T-helper 22 cell (primary cell): Measurements from ENCODE around the gene P2RX7.
"Not testable (repeated sequence)": the region's sequence is repeated elsewhere in the genome, so short reads cannot be mapped to it uniquely, and the experiment has no call there.

Experiments used
- DNase-seq: peaks from one replicate; pipeline ENCODE4 v3.0.0-alpha.2; 2020; ENCODE audit warnings: low read depth

Gene P2RX7

DNA sequence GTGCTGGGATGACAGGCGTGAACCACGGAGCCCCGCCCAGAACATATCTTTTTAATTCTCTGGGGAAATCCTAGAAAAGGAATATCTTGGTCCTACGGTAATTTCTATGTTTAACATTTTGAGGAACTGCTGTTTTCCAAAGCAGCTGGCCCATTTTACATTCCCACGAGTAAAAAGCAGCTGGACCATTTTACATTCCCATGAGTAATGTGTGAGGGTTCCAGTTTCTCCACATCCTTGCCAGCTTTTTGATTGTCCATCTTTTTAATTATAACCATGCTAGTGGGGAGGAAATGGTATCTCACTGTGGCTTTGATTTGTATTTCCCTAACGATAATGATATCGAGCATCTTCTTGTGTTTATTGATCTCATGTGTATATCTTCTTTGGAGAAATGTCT, 72.8 kb downstream of the P2RX7 start:
- DNase-seq = no peak

DNA sequence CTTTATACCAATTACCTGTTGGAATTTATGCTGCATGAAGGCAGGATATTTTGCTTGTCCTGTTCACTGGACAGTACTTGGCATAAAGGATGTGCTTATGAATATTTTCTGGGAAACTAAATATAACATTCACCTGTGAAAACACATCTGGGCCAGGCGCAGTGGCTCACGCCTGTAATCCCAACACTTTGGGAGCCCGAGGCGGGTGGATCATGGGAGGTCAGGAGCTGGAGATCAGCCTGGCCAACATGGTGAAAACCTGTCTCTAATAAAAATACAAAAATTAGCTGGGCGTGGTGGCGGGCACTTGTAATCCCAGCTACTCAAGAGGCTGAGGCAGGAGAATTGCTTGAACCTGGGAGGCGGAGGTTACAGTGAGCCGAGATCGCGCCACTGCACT, 75.9 kb downstream of the P2RX7 start:
- not testable (repeated sequence) for DNase-seq

DNA sequence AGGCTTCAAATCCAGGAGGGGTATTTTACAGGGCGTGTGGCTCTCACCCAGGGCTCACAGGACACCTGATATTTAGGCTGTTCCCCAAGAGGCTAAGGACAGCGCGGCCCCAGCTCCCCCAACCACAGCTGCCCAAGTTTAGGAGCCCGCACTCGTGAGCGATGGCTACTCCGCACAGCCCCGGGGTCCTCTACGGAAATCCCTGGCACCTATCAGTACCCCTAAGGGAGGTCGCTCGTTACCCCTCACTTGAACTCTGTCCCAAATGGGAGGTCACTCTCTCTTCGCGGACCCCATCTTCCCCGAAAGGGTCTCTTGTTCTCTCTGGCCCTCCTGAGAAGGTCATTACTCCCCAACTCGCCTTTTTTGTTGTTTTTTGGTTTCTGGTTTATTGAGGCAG, 76.5 kb downstream of the P2RX7 start:
- no peak for DNase-seq

DNA sequence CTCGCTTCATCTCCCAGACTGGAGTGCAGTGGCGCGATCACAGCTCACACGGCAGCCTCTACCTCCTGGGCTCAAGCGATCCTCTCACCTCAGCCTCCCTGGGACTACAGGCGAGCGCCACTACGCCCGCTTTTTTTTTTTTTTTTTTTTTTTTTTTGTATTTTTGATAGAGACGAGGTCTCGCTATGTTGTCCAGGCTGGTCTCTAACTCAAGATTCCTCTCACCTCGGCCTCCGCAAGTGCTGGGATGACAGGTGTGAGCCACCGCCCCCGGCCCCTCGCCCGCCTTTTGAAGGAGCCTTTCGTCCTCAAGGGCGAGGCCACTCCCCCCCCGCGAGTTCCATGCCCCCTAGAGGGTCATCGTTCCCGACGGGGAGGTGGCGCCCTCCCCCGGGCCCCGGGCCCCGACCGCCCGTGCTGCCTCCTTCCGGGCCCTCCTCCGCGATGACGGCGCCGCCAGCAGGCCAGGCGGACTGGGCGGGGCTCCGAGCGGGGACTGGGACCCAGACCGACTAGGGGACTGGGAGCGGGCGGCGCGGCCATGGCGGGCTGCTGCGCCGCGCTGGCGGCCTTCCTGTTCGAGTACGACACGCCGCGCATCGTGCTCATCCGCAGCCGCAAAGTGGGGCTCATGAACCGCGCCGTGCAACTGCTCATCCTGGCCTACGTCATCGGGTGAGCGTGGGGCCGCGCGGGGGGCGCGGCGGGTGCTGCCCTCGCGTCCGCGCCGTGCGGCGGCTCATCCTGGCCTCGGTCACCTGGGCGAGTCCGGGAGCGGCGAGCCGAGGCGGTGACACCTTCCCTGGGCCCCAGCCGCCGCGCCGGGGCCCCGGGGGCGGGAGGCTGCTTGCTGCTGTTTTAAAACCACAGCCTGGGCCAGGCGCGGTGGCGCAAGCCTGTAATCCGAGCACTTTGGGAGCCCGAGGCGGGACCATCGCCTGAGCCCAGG, 77.2 kb downstream of the P2RX7 start, which contains the start of gene P2RX4:
Gene P2RX4, plus strand, starts transcription at position 506 of the 949 bp plus-strand sequence. Its CDS starts 36 bp downstream, at position 542.
- peak; percentile 84 for DNase-seq

DNA sequence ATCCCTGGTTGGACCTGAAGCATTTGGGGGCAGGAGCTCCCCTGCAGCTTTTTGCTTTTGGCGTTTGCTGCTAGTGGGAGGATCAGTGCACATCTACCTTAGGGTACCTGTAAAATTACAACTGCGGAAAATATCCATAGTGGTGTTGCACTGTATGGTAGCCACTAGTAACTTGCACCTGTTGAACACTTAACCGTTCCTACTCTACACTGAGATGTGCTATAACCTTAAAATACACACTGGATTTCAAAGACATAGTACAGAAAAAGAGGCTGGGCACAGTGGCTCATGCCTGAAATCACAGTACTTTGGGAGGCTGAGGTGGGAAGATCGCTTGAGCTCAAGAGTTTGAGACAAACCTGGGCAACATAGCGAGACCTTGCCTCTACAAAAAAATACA, 80.2 kb downstream of the P2RX7 start:
- no peak for DNase-seq

DNA sequence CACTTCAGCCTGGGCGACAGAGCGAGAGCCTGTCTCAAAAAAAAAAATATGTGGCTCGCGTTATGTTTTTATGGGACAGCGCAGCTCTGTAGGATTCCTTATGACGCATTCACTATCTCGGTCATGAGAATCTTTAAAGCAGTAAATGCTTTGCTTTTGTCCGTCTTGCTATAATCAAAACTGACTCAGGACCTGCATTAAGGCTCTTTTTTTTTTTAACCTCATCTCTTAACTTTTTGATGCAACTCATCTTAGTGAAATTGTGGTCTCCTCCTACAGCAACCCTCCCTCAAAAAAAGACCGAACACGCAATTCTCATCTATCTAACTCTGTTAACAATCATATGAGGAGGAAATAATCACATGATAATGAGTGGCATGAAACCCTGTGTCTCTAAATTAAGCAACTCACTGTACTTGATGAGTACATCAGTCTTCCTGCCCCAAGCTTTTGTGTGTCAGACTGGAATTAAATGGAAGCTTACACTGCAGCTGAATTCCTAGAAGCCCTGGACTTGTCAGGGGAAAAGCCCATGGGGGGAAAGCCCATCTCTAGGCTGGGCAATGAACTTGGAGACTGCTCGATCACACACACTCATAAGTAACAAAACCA, 81.6 kb downstream of the P2RX7 start:
- no peak for DNase-seq

DNA sequence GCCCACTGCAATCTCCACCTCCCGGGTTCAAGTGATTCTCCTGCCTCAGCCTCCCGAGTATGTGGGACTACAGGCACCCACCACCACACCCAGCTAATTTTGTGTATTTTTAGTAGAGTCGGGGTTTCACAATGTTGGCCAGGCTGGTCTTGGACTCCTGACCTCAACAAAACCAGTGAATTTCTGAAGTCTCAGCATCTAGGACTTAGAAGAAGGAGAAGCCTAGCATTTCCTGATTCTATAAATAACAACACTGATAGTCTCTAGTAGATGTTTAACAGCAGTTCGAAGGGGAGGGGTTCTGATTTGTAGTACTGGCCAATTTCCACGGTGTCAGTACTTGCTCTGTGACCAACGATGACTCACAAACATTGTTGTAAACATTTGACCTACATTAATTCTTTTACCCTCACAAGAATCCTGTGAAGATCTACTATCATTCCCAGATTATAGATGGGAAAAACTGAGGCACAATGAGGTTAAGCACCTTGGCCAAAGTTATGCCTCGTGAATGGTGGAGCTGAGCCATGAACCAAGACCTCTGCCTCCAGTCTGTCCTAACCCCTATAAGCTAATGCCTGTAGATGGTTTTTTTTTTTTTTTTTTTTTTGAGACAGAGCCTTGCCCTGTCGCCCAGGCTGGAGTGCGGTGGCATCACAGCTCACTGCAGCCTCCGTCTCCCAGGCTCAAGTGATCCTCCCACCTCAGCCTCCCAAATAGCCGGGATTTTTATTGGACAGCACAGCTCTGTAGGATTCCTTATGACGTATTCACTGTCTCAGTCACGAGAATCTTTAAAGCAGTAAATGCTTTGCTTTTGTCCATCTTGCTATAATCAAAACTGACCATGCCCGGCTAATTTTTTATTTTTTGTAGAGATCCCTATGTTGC, 82.4 kb downstream of the P2RX7 start:
- DNase-seq = no peak

DNA sequence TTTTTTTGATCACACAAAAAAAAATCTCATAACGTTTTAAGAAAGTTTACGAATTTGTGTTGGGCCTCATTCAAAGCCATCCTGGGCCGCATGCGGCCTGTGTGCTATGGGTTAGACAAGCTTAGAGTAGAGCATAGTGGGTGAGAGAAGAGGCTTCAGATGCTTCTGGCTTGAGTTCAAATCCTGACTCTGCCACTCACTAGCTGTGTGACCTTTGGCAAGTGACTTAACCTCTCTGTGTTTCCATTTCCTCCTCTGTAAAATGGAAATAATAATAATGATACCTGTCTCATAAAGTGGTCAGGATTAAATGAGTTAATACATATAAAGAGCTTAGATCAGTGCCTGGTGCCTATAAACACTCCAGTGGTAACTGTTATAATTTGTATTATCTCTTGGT, 83.4 kb downstream of the P2RX7 start:
- DNase-seq = no peak

DNA sequence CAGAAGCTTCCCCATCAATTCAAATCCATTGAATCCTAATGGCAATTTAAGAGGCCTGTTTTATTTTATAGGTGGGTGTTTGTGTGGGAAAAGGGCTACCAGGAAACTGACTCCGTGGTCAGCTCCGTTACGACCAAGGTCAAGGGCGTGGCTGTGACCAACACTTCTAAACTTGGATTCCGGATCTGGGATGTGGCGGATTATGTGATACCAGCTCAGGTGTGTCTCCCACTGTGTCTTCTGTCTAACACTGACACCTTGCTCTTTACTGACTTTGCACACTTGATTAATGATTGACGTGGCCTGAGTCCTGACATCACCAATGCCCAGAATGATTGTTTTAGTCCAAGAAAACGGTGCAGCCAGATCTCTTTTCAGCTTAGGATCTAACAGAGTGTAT, 84.4 kb downstream of the P2RX7 start:
- no peak for DNase-seq

DNA sequence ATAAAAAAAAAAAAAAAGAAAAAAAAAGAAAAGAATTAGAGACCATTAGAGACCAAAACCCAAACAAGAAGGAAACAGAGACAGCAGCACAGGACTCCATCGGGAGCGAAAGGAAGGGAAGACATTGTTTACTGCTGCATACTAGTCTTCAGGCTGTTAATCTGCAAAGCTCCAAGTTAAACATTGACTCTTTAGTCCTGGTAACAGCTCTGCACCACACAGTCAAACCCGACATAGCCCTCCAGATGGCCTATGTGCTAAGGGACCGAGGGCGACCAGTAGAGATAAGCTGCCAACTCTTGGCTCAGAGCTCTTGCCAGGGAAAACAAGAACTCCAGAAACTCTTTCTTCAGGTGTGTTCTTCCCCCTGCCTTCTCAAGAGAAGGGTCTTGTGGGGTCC, 85.1 kb downstream of the P2RX7 start:
- DNase-seq = no peak

DNA sequence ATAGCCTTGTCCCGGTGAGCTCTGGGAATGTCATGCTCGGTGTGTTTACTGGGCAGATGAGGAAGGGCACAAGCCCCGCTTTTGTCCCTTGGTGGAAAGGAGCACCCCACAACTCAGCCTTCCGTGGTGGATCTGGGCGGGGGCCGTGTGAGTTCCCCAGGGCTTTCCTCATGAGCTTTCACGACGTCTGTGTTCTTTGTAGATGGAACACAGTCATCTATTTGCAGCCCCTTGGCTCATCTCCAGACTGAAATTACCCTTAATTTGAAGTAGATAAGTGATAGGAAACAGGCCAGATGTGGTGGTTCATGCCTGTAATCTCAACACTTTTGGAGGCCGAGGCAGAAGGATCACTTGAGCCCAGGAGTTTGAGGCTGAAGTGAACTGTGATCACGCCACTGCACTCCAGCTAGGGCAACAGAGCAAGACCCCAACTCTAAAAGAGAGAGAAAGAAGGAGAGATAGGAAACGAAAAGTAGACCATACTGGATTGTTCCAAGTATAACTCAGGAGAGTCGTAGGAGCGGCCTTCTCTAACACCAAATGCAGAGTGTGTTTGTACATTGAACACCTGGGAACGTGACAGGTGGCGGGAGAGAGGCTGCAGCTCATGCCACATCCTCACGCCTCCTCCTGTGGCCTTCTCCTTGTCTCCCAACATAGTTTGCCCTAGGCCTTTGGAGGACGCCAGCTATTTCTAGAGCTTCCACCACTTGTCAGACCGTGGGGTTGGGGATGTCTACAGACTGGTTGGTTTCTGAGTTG, 86.1 kb downstream of the P2RX7 start:
- no peak for DNase-seq

DNA sequence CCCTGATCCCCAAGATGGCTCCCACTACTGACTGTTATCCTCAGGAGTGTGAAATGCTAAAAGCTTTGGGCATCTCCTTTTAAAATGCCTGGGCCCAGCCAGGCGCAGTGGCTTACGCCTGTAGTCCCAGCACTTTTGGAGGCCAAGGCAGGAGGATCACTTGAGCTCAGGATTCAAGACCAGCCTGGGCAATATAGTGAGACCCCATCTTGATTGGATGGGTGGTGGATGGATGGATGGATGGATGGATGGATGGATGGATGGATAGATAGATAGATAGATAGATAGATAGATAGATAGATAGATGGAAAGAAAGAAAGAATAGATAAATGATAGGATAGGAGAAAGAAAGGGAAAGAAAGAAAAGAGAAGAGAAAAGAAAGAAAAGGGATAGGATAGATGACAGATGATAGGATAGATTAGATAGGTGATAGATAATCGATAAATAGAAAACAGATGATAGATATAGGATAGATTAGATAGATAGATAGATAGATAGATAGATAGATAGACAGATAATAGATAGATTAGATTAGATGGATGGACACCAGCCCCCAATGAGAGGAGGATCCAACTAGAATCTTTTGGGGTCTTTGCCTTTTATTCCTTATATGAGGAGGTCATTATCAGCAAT, 86.8 kb downstream of the P2RX7 start:
- no peak for DNase-seq

DNA sequence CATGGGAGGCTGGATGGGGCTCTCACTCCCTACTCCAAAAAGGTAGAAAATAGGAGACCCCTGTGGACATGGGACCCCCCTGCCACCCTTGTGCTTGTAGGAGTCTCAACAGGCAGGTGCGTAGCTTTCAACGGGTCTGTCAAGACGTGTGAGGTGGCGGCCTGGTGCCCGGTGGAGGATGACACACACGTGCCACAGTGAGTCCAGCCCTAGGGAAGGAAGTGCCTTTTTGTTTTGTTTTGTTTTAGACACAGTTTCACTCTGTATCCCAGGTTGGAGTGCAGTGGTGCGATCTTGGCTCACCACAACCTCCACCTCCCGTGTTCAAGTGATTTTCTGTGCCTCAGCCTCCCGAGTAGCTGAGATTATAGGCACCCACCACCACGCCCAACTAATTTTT, 90.2 kb downstream of the P2RX7 start:
- DNase-seq = no peak

DNA sequence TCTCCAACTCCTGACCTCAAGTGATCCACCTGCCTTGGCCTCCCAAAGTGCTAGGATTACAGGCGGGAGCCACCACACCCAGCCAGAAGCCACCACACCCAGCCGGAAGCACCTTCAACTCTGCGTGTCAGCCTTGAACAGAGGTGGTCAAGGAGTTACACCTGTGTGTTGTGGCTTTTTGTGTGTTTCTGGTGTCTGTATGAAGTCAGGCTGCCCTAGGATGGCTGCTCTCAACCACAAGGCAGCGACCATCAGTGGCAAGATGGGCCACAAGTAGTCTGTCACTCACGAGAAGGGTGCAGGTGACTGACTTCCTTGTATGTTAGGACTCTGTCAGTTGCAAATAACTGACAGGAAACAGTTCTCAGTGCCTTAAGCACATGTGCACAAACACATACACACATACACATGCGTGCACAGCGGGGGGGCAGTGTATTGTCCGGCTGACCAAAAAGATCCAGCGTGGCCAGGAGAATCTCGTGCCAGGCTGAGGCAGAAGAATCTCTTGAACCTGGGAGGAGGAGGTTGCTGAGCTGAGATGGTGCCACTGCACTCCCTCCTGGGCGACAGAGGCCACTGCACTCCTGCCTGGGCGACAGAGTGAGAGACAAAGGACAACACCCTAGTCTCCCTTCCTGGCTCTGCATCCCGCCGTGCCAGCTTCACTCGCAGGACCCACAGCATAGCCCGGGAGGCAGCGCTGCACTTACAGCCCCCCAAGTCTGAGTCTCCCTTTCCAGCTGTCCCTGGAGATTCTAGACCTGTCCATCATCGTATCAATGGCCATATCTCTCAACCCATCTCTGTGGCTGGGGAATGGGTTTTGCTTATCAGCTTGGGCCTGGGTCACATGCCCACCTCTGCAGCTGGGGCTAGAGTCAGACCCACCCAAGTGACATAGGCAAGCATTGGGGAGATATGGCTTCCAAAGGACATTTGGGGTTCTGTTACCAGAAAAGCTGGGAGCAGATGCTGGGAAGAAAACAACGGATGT, 90.9 kb downstream of the P2RX7 start:
- DNase-seq = no peak

DNA sequence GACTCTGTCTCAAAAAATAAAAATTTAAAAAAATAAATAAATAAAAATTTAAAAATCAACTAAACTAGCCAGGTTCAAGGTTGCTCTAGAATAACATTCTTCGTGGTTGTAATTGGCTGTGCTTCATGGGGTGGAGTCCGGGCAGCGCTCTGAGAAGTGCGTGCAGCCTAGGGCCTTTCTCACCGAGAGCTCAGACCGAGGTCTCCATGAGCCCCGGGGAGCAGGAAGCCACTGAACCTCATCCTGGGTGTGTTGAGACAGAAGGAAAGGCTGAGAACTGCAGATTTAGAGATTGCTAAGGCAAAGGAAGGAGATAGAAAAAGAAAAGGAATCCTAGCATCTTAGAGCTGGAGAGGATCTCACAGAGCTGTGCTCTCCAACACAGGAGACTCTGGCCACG, 91.9 kb downstream of the P2RX7 start:
- DNase-seq = peak; percentile 42

DNA sequence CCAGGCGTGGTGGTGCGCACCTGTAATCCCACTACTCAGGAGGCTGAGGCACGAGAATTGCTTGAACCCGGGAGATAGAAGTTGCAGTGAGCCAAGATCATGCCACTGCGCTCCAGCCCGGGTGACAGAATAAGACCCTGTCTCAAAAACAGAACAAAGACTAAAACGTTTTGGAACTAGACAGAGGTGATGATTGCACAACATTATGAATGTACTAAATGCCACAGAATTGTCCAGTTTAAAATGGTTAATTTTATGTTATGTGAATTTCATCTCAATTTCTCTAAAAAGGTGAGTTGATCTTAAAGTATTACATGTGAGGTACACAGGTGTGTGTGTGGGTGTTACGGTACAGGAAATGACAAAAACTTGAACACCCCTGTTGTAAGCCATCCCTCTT, 93.7 kb downstream of the P2RX7 start:
- DNase-seq = no peak

DNA sequence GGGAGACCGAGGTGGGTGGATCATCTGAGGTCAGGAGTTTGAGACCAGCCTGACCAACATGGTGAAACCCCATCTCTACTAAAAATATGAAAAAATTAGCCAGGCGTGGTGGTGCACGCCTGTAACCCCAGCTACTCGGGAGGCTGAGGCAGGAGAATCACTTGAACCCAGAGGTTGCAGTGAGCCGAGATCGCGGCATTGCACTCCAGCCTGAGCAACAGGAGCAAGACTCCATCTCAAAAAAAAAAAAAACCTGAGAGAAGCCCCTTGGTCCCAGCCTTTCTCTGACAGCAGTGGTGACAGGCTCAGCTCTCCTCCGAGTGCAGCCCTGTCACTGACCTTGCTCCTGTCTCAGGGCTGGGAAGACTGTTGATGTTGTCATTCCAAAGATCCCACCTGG, 94.2 kb downstream of the P2RX7 start:
- not testable (repeated sequence) for DNase-seq

DNA sequence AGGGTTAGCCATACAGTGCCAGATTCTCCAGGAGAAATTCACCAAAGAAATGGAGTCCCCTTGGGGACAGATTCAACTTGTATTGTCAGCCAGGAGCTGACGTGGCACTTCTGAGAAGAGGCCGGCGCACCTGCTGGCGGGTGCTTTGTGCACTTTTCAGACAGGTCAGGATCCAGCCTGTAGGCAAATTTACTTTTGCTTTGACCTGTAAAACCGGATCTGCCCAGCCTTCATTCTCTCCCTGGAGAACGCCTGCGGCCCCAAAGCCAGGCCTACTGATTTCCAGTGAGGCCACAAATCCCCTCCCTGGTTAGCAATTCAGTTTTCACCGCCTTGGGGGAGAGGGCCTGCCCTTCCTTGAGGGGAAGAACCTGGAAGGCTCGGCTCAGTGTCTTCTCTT, 94.6 kb downstream of the P2RX7 start:
- no peak for DNase-seq

DNA sequence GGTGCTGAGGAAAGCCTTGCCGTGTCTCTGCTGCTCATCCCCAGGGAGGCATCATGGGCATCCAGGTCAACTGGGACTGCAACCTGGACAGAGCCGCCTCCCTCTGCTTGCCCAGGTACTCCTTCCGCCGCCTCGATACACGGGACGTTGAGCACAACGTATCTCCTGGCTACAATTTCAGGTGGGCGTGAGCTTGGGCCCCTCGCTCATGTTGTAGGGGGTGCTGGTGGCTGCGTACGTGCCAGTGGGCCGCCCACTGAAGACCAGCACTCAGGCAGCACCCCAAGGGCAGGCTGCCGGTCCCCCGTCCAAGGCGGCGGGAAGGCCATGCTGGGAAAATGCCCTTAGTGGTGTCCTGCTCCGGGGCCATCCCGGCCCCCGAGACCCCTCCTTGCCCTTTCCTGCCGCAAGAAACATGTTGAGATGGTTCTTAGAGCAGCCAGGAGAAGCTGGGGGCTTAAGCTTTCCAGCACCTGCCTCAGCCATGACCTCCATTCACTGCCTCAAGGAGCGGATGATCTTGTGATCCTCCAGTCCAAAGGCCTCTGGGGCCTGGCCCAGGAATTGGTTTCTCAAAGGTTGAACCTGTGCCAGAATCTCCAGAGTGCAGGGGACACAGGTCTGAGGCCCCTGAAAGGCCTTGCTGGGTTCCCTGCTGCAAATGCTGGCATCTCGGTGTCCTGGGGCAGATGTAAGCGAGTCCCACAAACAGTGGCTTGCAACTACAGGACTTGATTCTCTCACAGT, 96.4 kb downstream of the P2RX7 start:
- no peak for DNase-seq
